ENCODE data around the gene PHF5A.

DNA sequence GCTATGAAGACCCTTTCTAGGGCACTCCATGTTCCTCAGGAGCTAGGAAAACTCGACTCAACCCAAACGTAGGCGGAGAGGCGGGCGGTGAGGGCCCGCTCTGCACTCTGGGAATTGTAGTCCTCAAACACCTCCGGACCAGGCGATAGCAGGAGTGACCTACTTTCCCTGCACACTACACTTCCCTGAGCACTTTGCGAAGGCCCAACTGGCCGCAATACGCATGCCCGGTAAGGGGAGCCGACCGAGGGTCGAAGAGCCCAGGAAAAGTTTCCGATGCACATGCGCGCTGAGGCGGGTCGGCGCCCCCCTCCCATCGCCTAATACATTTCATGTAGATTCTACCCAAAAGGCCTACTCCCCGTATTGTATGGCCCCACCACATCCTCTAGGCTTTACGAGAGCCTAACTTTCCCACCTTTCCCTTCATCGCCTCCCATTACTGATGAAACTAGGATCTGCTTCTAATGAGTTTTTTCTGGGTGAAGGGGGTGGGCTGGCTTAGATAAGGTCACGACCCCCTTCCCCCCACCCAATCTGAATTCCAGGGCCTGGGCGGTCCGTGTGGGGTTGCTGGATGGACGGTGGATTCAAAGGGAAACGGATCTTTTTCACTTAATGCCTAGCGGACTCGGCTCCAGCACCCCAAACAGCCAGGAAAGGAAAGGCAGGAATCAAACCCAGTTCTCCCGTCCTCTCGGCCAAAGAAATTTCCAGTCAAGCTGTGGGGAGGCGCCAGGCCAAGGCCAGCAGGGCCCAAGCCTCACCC, 23.9 kb downstream of the PHF5A start:
- TF ChIP-seq, protein P1, sequence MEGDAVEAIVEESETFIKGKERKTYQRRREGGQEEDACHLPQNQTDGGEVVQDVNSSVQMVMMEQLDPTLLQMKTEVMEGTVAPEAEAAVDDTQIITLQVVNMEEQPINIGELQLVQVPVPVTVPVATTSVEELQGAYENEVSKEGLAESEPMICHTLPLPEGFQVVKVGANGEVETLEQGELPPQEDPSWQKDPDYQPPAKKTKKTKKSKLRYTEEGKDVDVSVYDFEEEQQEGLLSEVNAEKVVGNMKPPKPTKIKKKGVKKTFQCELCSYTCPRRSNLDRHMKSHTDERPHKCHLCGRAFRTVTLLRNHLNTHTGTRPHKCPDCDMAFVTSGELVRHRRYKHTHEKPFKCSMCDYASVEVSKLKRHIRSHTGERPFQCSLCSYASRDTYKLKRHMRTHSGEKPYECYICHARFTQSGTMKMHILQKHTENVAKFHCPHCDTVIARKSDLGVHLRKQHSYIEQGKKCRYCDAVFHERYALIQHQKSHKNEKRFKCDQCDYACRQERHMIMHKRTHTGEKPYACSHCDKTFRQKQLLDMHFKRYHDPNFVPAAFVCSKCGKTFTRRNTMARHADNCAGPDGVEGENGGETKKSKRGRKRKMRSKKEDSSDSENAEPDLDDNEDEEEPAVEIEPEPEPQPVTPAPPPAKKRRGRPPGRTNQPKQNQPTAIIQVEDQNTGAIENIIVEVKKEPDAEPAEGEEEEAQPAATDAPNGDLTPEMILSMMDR (IDR thresholded peaks at IDR 0.05) = no peak
- TF ChIP-seq EP300 (IDR thresholded peaks at IDR 0.05; ENCODE audit: borderline replicate concordance in 1 of 2, low read depth in 1 of 2, low read length in 1 of 2) = no peak
- TF ChIP-seq JUND (IDR thresholded peaks at IDR 0.05) = no peak
